HepG2 (cell line): ENCODE data around the gene PCCB. TPM values are rescaled to one million over a fixed set of nuclear protein-coding genes. Genes with fewer than 3 reads are reported as not detected.

Experiments
- ATF4 ChIP-seq, 2 experiments: fragments of 450-650 bp in 1 of 2; sonication (generic) in 1 of 2; formaldehyde crosslinking; IDR thresholded peaks; 2 replicates each; pipeline versions ENCODE4 v1.5.0 to v1.8.0; 2020 to 2022; ENCODE audit warnings: mild to moderate bottlenecking in 1 of 2, missing genetic modification reagents in 1 of 2
- E2F1 ChIP-seq: sonication (generic); formaldehyde crosslinking; IDR thresholded peaks from 2 replicates; pipeline ENCODE4 v1.5.0; 2020; ENCODE audit warnings: missing genetic modification reagents
- HNF4A ChIP-seq: sonication (generic); formaldehyde crosslinking; IDR thresholded peaks from 2 replicates; pipeline ENCODE4 v1.4.0; 2020; ENCODE audit warnings: missing genetic modification reagents
- KDM3A ChIP-seq: IDR thresholded peaks from 2 replicates; pipeline ENCODE4 v1.6.1; 2018; ENCODE audit warnings: low read depth, missing compliant biosample characterization
- MYC ChIP-seq: sonication (generic); formaldehyde crosslinking; IDR thresholded peaks from 2 replicates; pipeline ENCODE4 v1.9.0; 2021; ENCODE audit warnings: missing genetic modification reagents, borderline replicate concordance
- TBP ChIP-seq: sonication (generic); formaldehyde crosslinking; IDR thresholded peaks from 2 replicates; pipeline ENCODE4 v1.5.0; 2020; ENCODE audit warnings: missing genetic modification reagents
- TCF12 ChIP-seq, 2 experiments: fragments of 450-650 bp in 1 of 2; sonication (generic) in 1 of 2; formaldehyde crosslinking in 1 of 2; IDR thresholded peaks; 2 replicates each; pipeline versions ENCODE4 v1.6.1 to v1.8.0; 2017 to 2022; ENCODE audit warnings: antibody characterized with exemption in 1 of 2, mild to moderate bottlenecking in 1 of 2, missing genetic modification reagents in 1 of 2, moderate library complexity in 1 of 2
- ZBTB10 ChIP-seq: sonication (generic); formaldehyde crosslinking; IDR thresholded peaks from 2 replicates; pipeline ENCODE4 v1.4.0; 2020; ENCODE audit warnings: missing genetic modification reagents, borderline replicate concordance
- ZKSCAN5 ChIP-seq: sonication (generic); formaldehyde crosslinking; IDR thresholded peaks from 2 replicates; pipeline ENCODE4 v1.5.1; 2020; ENCODE audit warnings: mild to moderate bottlenecking, missing genetic modification reagents
- ZNF274 ChIP-seq: sonication (generic); formaldehyde crosslinking; IDR thresholded peaks from 2 replicates; pipeline ENCODE4 v1.5.1; 2020; ENCODE audit warnings: mild to moderate bottlenecking, missing genetic modification reagents
- ZNF33B ChIP-seq: sonication (generic); formaldehyde crosslinking; IDR thresholded peaks from 2 replicates; pipeline ENCODE4 v1.5.1; 2020; ENCODE audit warnings: mild to moderate bottlenecking, missing genetic modification reagents
- ZNF609 ChIP-seq: sonication (generic); formaldehyde crosslinking; IDR thresholded peaks from 2 replicates; pipeline ENCODE4 v1.4.0; 2020; ENCODE audit warnings: mild to moderate bottlenecking, missing genetic modification reagents, borderline replicate concordance
- polyA plus RNA-seq, 8 experiments: library from polyadenylated mRNA; depleted of rRNA in 3 of 8; stranded (reverse) in 7 of 8; unstranded in 1 of 8; fragments of >200 nt; fragmentation: Illumina TruSeq in 4 of 8; extraction: Trizol in 4 of 8; gene quantifications; 2 replicates each; pipeline versions ENCODE4 v1.2.1 to v1.2.3, GENCODE V29; 2011 to 2016; ENCODE audit warnings: low read depth in 4 of 8, missing spikeins in 1 of 8, mixed read lengths in 1 of 8; ENCODE audit not compliant: insufficient read depth in 1 of 8
- total RNA-seq, 5 experiments: library from RNA; depleted of rRNA; stranded (reverse); fragments of >200 nt; fragmentation: Illumina TruSeq; extraction: Trizol; gene quantifications; 2 replicates each; pipeline ENCODE4 v1.2.3, GENCODE V29; 2016; ENCODE audit warnings: low read depth in 1 of 5
- TF ChIP-seq, protein P1 (sequence below): sonication (generic); formaldehyde crosslinking; IDR thresholded peaks from 2 replicates; pipeline ENCODE4 v1.5.0; 2020; ENCODE audit warnings: mild to moderate bottlenecking, missing genetic modification reagents

The PCCB gene
- total and polyA plus RNA-seq, 2 of the 13 experiments (the other 11 are each of a cell fraction or from before 2014, with no cell fraction given) = 84.1 to 88.7 TPM

GRCh38 chr3:136250059-136250902 lies at the start of gene PCCB (continued):
- TF ChIP-seq ATF4 (CRISPR knock-in tag; IDR thresholded peaks at IDR 0.05) = no peak
- no peak for TF ChIP-seq ZNF609 (CRISPR knock-in tag)
- no peak for TF ChIP-seq ZKSCAN5 (CRISPR knock-in tag)
- TF ChIP-seq ZBTB10 = no peak
- TF ChIP-seq TCF12 (IDR thresholded peaks at IDR 0.05) = no peak
- peak; percentile 49; the same call in 1 of the 2 replicates for TF ChIP-seq TCF12 (CRISPR knock-in tag; IDR thresholded peaks at IDR 0.05)
- TF ChIP-seq, protein P1, sequence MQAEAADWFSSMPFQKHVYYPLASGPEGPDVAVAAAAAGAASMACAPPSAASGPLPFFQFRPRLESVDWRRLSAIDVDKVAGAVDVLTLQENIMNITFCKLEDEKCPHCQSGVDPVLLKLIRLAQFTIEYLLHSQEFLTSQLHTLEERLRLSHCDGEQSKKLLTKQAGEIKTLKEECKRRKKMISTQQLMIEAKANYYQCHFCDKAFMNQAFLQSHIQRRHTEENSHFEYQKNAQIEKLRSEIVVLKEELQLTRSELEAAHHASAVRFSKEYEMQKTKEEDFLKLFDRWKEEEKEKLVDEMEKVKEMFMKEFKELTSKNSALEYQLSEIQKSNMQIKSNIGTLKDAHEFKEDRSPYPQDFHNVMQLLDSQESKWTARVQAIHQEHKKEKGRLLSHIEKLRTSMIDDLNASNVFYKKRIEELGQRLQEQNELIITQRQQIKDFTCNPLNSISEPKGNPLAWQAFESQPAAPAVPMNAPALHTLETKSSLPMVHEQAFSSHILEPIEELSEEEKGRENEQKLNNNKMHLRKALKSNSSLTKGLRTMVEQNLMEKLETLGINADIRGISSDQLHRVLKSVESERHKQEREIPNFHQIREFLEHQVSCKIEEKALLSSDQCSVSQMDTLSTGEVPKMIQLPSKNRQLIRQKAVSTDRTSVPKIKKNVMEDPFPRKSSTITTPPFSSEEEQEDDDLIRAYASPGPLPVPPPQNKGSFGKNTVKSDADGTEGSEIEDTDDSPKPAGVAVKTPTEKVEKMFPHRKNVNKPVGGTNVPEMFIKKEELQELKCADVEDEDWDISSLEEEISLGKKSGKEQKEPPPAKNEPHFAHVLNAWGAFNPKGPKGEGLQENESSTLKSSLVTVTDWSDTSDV = peak; percentile 76
- TF ChIP-seq TBP (CRISPR knock-in tag) = 0 out of 2 replicates have a peak, but pooled peaks have one; percentile 67
- peak; percentile 35 for TF ChIP-seq HNF4A (CRISPR knock-in tag)
- TF ChIP-seq ZNF274 (CRISPR knock-in tag) = peak; percentile 75; the same call in 1 of the 2 replicates
- TF ChIP-seq MYC (CRISPR knock-in tag) = peak; percentile 88
- 0 out of 2 replicates have a peak, but pooled peaks have one; percentile 69 for TF ChIP-seq KDM3A (CRISPR knock-in tag)
- TF ChIP-seq E2F1 = no peak; the same call in 1 of the 2 replicates
- TF ChIP-seq ZNF33B (CRISPR knock-in tag) = peak; percentile 23; the same call in 1 of the 2 replicates
